SU-DHL-6 (cell line): ENCODE data around the gene SULT1C2.

Experiments
- H2AFZ ChIP-seq: fragments of 200-600 bp; sonication (generic); 2 replicates; pipeline ENCODE4 v1.6.1; 2014; ENCODE audit warnings: low read depth, mild to moderate bottlenecking, moderate library complexity, mixed read lengths, antibody characterized with exemption, low read length; ENCODE audit not compliant: severe bottlenecking
- H3F3A ChIP-seq: fragments of 200-600 bp; shearing (Covaris generic); 2 replicates; pipeline ENCODE4 v1.6.0; 2016; ENCODE audit warnings: antibody characterized with exemption, mild to moderate bottlenecking; ENCODE audit not compliant: insufficient read depth
- H3K27ac ChIP-seq: fragments of 200-600 bp; sonication (generic); 2 replicates; pipeline ENCODE4 v1.5.1; 2016; ENCODE audit warnings: low read depth, mild to moderate bottlenecking, low read length, moderate library complexity, mixed read lengths
- H3K27me3 ChIP-seq: fragments of 200-600 bp; sonication (generic), shearing (Covaris generic); 2 replicates; pipeline ENCODE4 v1.6.0; 2014; ENCODE audit warnings: mild to moderate bottlenecking, low read length
- H3K36me3 ChIP-seq: fragments of 200-600 bp; sonication (generic); 2 replicates; pipeline ENCODE4 v1.6.1; 2014; ENCODE audit warnings: mild to moderate bottlenecking, low read length, mixed read lengths
- H3K4me2 ChIP-seq: fragments of 300-600, 200-600 bp; shearing (Covaris generic), sonication (generic); 2 replicates; pipeline ENCODE4 v1.6.0; 2014; ENCODE audit warnings: low read length, low read depth, mild to moderate bottlenecking; ENCODE audit not compliant: poor library complexity, severe bottlenecking
- H3K4me3 ChIP-seq: fragments of 200-600 bp; sonication (generic); 2 replicates; pipeline ENCODE4 v1.5.1; 2014; ENCODE audit warnings: antibody characterized with exemption, low read length, mild to moderate bottlenecking, mixed read lengths; ENCODE audit not compliant: insufficient read depth, poor library complexity, severe bottlenecking
- H3K79me2 ChIP-seq: fragments of 200-600 bp; sonication (generic); 2 replicates; pipeline ENCODE4 v1.6.1; 2014; ENCODE audit warnings: mild to moderate bottlenecking, low read length, moderate library complexity; ENCODE audit not compliant: insufficient read depth
- H3K9ac ChIP-seq: fragments of 200-600 bp; sonication (generic); 2 replicates; pipeline ENCODE4 v1.7.0; 2014; ENCODE audit warnings: mild to moderate bottlenecking, low read length
- H3K9me2 ChIP-seq: fragments of 200-600 bp; sonication (generic); replicated peaks from 2 replicates; pipeline ENCODE4 v1.6.1; 2014; ENCODE audit warnings: low read length; ENCODE audit not compliant: insufficient read depth
- H3K9me3 ChIP-seq: fragments of 200-600 bp; sonication (generic); 2 replicates; pipeline ENCODE4 v1.6.1; 2014; ENCODE audit warnings: low read length, mixed read lengths; ENCODE audit not compliant: insufficient read depth
- H4K20me1 ChIP-seq: fragments of 200-600 bp; sonication (generic); 2 replicates; pipeline ENCODE4 v1.6.1; 2014; ENCODE audit warnings: low read depth, mild to moderate bottlenecking, antibody characterized with exemption, low read length, moderate library complexity, mixed read lengths
- CTCF ChIP-seq: fragments of 200-600 bp; sonication (generic); IDR thresholded peaks from one replicate; pipeline ENCODE4 v1.5.1; 2017; ENCODE audit warnings: antibody characterized with exemption, mild to moderate bottlenecking, low read length, moderate library complexity; ENCODE audit not compliant: insufficient read depth, poor library complexity, severe bottlenecking
- EZH2phosphoT487 ChIP-seq: fragments of 200-600 bp; sonication (generic), shearing (Covaris generic); conservative IDR thresholded peaks from 2 replicates; pipeline ENCODE4 v1.6.1; 2018; ENCODE audit warnings: mild to moderate bottlenecking, antibody characterized with exemption, low read length, moderate library complexity, mixed read lengths

SULT1C2 gene

DNA sequence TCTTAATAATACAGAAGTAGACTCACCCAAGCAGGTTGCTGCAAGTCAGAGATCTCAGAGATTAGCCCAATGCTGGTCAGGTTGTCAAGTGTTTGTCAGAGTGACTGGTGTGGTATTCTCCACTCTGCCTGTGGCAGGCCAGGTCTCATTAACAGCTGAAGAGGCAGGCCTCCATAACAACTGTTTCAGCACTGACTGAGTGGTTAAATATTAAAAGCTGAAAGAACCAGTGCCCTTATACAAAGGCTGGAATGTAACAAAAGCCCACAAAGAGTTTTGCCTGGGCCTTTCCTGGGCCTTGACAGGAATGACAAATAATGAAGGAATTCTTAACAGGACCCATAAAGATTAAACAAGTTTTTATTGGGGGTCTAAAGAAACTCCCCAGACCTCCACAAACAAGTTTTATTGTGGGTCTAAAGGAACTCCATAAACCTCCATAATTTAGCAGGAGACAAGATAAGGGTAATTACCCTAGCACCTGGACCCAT lies 26.8 kb downstream of the SULT1C2 start:
- Histone ChIP-seq H2AFZ (no peak overlapping the region), H3K9ac (no peak overlapping the region), H3K4me2 (no peak overlapping the region), H3K79me2 (no peaks in the 10 kb centered on the region), H3K9me3 (no peaks in the 10 kb centered on the region), H3K4me3 (no peak overlapping the region), H3K27me3 (no peaks in the 10 kb centered on the region), H3K36me3 (no peaks in the 10 kb centered on the region), H4K20me1 (no peaks in the 10 kb centered on the region), H3K27ac (no peak overlapping the region), H3K9me2 (no peaks in the 10 kb centered on the region), H3F3A (no peaks in the 10 kb centered on the region)
- TF ChIP-seq CTCF (no peak), EZH2phosphoT487 (no peak)

GRCh38 chr2:108316033-108316432 lies 27.3 kb downstream of the SULT1C2 start:
- no peak for TF ChIP-seq EZH2phosphoT487
- no peak for TF ChIP-seq CTCF
- H3K79me2 ChIP-seq: no peaks in the 10 kb centered on the region
- H4K20me1 ChIP-seq: no peaks in the 10 kb centered on the region
- no peak overlapping the region for H3K9ac ChIP-seq
- no peak overlapping the region for H2AFZ ChIP-seq
- no peaks in the 10 kb centered on the region for H3K36me3 ChIP-seq
- no peak overlapping the region for H3K4me3 ChIP-seq
- no peaks in the 10 kb centered on the region for H3K9me2 ChIP-seq
- no peaks in the 10 kb centered on the region for H3K9me3 ChIP-seq
- no peak overlapping the region for H3K27ac ChIP-seq
- no peaks in the 10 kb centered on the region for H3F3A ChIP-seq
- no peaks in the 10 kb centered on the region for H3K27me3 ChIP-seq
- no peak overlapping the region for H3K4me2 ChIP-seq

GRCh38 chr2:108316461-108317258 lies 28.0 kb downstream of the SULT1C2 start:
- H3K36me3 ChIP-seq: no peaks in the 10 kb centered on the region
- no peaks in the 10 kb centered on the region for H4K20me1 ChIP-seq
- no peak overlapping the region for H3K4me3 ChIP-seq
- no peak overlapping the region for H3K9ac ChIP-seq
- no peaks in the 10 kb centered on the region for H3K9me3 ChIP-seq
- no peaks in the 10 kb centered on the region for H3K27me3 ChIP-seq
- H2AFZ ChIP-seq: no peak overlapping the region
- H3K79me2 ChIP-seq: no peaks in the 10 kb centered on the region
- no peak overlapping the region for H3K4me2 ChIP-seq
- H3K9me2 ChIP-seq: no peaks in the 10 kb centered on the region
- H3K27ac ChIP-seq: no peak overlapping the region
- TF ChIP-seq EZH2phosphoT487 (no peak), CTCF (no peak)
- H3F3A ChIP-seq: no peaks in the 10 kb centered on the region
